AG04450 (cell line): ENCODE measurements around the gene CCDC40. TPM values are rescaled to one million over a fixed set of nuclear protein-coding genes. Genes with fewer than 3 reads are reported as not detected.

Experiments used
- CTCF ChIA-PET: fragments of 300-600, 350-600 bp; formaldehyde crosslinking; extraction: SDS; loops from one replicate; lab custom pipeline; 2022; ENCODE audit warnings: antibody characterized with exemption, inconsistent platforms; lab: Charles Lee
- POLR2A ChIA-PET: fragments of 350-600 bp; formaldehyde crosslinking; extraction: SDS; loops from one replicate; lab custom pipeline; 2021; ENCODE audit warnings: antibody characterized with exemption, inconsistent platforms; lab: Yijun Ruan, JAX
- DNase-seq: peaks from one replicate; pipeline ENCODE4 v3.0.0-alpha.2; 2011; ENCODE audit warnings: low read depth, low spot score
- H3K27ac ChIP-seq: one replicate; pipeline ENCODE4 v1.5.1; 2012; ENCODE audit warnings: low read depth, low read length, control low read depth
- H3K27me3 ChIP-seq: one replicate; pipeline ENCODE4 v1.6.0; 2012; ENCODE audit warnings: low read length; ENCODE audit not compliant: control insufficient read depth, insufficient read depth
- H3K4me3 ChIP-seq: 2 replicates; pipeline ENCODE4 v1.5.1; 2011; ENCODE audit warnings: mild to moderate bottlenecking, low read depth, low read length, control low read depth
- H3K9me3 ChIP-seq: 2 replicates; pipeline ENCODE4 v1.5.1; 2012; ENCODE audit warnings: low read length; ENCODE audit not compliant: control insufficient read depth, insufficient read depth
- CTCF ChIP-seq: IDR thresholded peaks from 2 replicates; pipeline ENCODE4 v1.5.1; 2011; ENCODE audit warnings: low read depth, low read length, control low read depth, inconsistent platforms
- polyA plus RNA-seq: library from polyadenylated mRNA; depleted of rRNA; stranded (reverse); fragments of >200 nt; gene quantifications from 2 replicates; pipeline ENCODE4 v1.2.3, GENCODE V29; 2011

CCDC40 gene
- polyA plus RNA-seq, 1 experiment = 2.4 TPM

- Histone ChIP-seq H3K9me3 (no peaks in the 10 kb centered on the region; the same call in 1 of the 2 replicates), H3K4me3 (no peak overlapping the region), H3K27me3 (no peaks in the 10 kb centered on the region), H3K27ac (no peak overlapping the region)
- ChIA-PET POLR2A (no interaction called here), CTCF (no interaction called here)
- no peak for DNase-seq
- no peak for TF ChIP-seq CTCF
These were observed 69.3 kb downstream of the CCDC40 start for GRCh38 chr17:80105762-80106161.

GRCh38 chr17:80106176-80106575 is 69.7 kb downstream of the CCDC40 start:
- H3K4me3 ChIP-seq = no peak overlapping the region
- no peak overlapping the region for H3K27ac ChIP-seq
- no peak for TF ChIP-seq CTCF
- no peaks in the 10 kb centered on the region for H3K27me3 ChIP-seq
- POLR2A ChIA-PET = no interaction called here
- no peaks in the 10 kb centered on the region; the same call in 1 of the 2 replicates for H3K9me3 ChIP-seq
- DNase-seq = no peak
- CTCF ChIA-PET = no interaction called here

GRCh38 chr17:80106751-80107150 is 70.3 kb downstream of the CCDC40 start:
- DNase-seq = no peak
- Histone ChIP-seq H3K27me3 (no peaks in the 10 kb centered on the region), H3K9me3 (no peaks in the 10 kb centered on the region; the same call in 1 of the 2 replicates), H3K4me3 (no peak overlapping the region), H3K27ac (no peak overlapping the region)
- no peak for TF ChIP-seq CTCF
- ChIA-PET CTCF (no interaction called here), POLR2A (no interaction called here)

GRCh38 chr17:80107231-80108021 is 71.0 kb downstream of the CCDC40 start:
- DNase-seq = no peak
- no peak for TF ChIP-seq CTCF
- Histone ChIP-seq H3K27me3 (no peaks in the 10 kb centered on the region), H3K4me3 (no peak overlapping the region), H3K27ac (no peak overlapping the region), H3K9me3 (no peaks in the 10 kb centered on the region; the same call in 1 of the 2 replicates)
- ChIA-PET CTCF (no interaction called here), POLR2A (no interaction called here)
